NCI-H524 (cell line): ENCODE data around the gene SOBP.

Experiments
- DNase-seq, 2 experiments: peaks; one replicate each; lab custom pipeline; 2025; lab: John Stamatoyannopoulos, UW

The SOBP gene

DNA sequence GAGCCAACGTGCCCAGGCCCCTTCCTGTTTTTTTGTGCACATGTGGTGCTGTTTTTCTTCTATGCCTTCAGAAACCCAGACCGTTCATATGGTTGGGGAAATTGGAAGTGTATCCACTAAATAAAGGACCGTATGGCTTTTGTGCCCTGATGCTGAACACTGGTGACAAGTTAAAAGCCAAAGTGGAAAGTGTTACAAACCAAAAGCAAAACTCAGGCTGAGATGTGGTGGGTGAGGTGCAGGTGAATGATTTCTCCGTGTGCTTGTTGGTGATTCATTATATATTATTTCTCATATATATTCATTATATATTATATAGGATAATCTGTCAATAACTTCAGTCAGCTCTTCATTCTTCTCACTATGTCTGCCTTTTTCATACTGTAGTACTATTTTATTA, 148.6 kb downstream of the SOBP start:
- DNase-seq, result no peak

DNA sequence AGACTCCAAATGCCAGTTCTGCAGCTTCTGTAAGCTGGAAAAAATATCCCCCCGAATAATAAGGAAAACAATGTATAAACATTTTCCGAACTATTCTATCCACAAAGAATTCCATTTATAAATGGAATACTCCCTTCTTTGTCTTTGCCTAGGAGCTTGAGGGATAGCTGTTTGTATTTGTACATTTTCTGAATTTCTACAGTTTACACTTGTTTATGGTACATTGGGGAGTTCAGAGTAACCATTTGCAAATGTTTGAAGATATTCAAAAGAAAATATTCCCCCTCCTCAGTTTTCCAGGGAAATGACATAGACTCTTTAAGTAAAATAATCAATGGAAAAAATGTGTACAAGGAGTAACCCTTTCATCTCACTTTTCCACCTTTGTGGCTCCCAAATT, 149.6 kb downstream of the SOBP start:
- no peak for DNase-seq

DNA sequence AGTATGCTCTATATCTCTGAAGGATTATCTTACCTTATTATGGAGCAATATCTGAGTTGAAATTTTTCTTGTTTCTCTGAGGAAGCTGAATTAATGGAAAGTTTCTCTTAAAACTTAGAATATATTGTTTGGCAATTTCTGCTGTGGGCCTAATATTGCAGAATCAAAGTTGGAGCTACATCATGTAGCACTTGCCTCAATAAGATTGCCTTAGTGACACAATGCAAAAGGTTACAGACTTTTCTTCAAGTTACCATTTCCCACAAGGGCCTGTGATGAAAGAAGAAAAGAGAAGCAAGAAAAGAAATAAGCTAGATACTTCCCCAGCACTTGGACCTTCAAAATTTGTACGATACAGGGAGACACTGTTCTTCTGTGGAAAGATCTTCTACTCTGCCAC, 151.2 kb downstream of the SOBP start:
- DNase-seq, result no peak

DNA sequence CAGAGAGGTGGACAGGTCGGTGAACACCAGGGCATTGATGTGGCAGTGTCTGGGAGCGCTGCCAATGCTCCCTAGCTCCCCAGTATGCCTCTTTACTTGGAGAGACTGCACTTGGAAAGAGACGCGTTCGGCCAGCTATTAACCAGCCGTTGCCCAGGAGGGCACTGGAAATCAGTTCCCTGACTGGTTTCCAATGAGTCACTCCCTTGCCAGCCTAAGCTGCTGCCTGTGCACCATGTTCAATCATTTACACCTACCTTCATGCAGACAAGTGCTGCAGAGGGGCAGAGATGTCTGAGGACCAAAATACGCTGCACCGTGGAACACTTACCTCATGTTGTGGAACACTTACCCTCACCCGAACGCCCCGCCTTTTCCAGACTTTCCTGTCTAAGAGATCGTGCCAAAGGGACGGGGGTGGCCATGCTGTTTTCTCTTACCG, 151.6 kb downstream of the SOBP start:
- no peak for DNase-seq

DNA sequence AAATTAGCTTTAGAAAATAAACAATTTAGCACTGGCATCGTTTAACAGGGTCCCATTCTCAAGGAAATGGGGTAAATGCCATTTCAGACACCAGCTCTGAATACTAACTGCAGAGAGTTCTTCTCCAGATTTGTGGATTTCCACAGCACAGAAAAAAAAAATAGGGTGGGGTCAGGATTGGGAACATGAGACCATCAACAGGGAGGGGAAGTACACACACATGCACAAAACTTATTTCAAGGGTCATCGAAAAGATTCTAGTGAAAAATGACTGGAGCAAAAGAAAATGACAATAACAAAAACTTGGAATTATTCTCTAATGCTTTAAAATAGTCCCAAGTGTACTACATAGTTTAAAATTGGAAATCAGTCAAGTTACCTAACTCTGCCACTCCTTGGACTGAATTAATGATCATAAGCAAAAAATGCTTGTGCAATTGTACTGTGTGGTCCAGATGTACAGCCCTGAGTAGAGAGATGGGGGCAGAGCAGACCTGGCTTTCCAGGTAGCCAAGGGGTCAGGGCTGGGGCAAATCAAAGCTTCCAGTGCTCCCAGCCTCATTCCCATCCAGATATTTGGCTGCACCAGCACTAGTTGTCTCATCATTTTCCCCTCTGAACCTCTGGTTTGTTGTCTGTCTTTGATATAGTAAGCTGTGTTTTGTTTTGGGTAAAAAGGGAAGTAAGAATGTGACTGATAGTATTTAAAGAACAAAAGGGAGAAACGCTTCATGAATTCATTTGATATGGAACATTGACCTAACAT, 152.4 kb downstream of the SOBP start:
- no peak for DNase-seq

DNA sequence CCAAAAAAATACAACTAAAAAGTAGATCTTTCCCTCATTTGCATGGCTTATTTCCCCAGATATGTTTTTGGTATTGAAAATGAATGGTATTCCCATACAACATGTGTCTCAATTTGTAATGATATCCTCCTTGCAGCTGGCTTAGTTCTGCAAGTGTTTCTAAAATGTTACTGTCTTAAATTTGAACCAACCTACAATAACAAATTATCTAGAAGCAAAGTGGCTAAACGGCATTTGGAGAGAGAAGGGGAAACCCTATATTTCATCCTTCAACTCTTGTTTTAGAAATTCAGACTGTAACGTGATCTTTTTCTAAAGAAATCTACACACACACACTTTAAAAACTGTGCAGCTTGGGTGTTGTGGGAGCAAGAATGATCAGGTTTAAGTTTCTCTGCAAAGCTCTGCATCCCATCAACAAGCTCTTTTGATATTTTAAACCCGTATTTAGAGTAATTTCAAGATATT, 153.0 kb downstream of the SOBP start:
- no peak for DNase-seq

DNA sequence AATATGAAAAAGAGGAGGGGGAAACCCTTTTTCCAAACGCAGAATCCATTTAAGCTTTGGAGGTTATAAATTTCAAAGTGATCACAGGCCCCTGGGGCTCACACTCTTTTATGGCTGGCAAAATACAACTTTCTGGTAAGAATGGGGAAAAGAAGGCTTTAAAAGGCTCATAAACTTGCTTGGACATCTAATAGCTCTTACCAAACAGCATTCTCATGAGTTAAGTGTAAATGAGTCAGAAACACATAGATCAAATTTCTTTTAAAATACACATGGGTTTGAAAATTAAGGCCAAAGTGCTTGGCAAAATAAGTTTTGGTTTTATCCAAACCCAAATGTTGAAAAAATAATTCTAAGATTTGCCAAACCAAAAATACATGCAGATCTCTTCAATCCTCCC, 154.6 kb downstream of the SOBP start:
- DNase-seq, result no peak

DNA sequence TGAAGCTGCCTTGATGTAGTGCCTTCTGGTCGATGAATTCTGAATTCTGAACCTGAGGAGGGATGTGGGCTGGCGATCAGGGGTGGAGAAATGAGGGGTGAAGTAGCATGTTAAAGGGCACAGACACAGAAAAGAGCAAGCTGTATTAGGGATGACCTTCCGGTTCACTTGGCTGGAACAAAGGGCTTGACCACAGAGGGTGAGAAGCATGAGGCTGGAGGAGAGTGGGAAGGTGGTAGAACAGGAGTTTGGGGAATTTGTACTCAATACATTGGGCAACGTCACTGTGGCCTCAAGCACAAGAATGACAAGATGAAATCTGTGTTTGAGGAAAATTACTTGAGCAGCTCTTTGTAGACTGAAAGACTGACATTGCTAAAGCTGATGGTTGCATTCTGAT, 155.8 kb downstream of the SOBP start:
- no peak for DNase-seq

DNA sequence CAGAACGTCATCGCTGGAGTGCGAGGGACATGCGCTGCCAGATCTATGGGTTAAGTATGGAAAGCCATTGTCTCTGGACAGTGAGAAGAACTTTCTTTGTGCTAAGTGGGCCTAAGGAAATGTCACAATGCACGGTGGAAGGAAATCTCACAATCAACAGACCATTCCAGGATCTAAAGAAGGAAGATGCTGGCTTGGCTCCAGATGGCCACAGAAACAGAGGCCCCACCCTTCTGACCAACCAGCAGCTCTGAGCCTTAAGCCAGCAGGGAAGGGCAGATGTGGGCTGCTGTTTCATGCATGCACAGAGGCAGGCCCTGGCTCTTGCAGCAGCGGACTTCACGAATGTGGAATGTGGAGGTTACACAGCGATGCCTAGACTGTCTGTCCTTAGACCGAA, 156.3 kb downstream of the SOBP start:
- DNase-seq, result no peak

DNA sequence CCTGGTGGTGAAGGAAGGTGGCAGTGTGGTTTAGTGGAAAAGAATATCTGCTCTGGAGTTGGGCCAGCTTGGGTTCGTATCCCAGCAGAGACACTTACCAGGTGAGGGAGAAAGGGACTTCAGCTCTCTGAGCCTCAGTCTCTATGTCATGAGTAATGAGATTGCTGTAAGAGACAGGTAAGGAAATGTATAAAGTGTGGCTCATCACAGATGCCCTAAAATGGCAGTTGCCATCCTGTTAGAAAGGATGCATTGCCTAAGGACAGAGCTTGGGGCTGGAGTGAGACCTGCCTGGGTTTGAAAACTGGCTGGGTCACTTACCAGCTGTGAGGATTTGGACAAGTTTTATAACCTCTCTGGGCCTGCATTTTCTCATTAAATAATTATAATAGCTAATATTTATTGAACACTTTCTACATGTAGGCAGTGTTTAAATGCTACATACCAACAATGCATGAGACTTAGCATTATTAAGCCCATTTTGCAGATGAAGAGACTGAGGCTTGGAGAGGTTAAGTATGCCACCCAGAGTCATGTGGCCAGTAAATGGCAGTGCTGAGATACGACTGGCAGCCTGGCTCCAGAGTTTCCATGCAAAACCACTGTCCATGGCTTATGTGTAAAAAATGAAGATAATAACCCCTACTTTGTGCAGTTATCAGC, 157.0 kb downstream of the SOBP start:
- no peak for DNase-seq

DNA sequence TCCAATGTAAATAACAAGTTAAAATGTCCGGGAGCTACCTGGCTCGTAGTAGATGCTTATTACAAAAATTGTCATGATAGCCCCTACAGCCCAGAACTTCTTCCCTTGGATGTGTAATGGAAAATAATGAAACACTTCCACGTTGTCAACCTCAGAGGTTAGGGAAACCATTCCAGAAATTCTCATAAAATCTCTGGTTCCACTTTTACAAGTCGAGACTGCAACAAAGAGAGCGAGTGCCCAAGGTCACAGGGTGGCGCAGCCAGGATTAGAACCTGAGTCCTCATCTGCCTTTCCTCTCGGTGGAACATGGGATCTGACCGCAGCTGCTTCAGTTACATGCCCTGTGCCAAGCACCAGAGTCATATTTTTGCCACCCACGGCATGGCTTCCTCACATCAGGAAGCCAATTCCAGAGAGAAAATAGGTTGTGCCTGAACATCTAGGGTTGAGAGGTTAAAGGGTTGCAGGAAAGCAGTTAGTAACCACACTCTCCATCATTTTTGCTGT, 157.6 kb downstream of the SOBP start:
- no peak for DNase-seq

DNA sequence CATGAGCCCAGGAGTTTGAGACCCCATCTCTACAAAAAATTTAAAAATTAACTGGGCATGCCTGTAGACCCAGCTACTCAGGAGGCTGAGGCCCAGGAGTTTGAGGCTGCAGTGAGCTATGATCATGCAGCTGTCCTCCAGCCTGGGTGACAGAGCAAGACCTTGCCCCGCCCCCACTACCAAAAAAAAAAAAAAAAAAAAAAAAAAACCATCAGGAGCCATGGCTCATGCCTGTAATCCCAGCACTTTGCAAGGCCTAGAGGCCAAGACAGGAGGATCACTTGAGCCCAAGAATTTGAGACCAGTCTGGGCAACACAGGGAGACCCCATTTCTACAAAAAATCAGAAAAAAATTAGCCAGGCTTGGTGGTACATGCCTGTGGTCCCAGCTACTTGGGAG, 159.1 kb downstream of the SOBP start:
- DNase-seq, result no peak

DNA sequence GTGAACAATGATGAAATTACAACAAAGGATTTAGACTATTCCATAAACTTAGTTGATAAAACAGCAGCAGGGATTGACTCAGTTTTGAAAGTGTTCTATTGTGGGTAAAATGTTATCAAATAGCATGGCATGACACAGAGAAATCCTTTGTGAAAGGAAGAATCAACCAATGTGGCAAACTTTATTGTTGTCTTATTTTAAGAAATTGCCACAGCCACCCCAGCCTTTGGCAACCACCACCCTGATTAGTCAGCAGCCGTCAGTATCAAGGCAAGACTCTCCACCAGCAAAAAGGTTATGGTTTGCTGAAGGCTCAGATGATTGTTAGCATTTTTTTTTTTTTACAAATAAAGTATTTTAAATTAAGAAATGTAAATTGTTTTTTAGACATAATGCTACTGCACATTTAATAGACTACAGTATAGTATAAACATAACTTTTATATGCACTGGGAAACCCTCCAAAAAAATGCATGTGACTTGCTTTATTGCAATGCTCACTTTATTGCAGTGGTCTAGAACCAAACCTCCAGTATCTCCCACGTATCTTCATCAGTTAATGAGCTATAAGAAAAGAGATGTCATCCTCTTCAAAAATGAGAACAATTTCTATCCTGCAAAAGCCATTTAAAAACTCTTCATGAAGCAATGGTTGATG, 162.7 kb downstream of the SOBP start:
- DNase-seq, result no peak

DNA sequence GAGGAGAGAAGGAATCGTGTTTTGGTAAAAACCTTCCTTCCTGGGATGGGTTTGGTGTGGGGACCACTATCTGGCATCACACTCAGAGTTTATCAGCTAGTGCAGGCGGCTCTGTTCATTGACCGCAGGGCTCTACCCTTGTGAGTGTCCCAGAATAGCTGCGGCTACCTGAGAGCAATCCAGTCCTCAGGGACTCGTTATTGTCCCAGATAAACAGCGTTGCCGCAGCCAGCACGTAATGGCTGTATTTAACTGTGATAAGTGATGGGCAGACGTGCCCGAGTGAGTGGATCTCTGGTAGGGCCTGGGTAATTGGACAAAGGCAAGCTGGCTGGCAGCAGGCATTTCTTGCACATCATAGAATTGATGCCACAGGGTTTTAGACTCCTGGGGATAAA, 163.3 kb downstream of the SOBP start:
- no peak for DNase-seq

DNA sequence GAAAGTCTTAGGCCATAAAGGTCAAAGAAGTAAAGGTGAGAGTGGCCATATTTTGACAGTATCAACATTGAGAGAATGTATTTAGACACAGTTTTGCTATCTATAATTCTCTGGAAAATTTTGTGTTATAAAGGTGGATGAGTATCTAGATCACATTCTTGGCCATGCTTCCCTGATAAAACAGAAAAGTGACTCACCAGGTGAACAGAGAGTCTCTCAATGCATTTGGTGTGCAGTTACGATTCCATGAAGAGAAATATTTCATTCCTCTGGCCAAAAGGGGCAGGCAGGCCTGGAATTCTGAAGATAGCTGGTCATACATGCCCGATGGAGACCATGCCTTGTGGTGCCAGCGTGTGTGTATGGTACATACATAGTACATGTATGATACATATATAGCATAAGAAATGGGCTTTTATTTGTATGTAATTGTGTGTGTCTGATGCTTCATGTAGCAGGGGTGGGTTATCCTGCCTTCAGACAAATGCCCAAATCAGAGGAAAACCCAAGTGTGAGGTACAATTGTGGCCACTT, 164.0 kb downstream of the SOBP start:
- no peak for DNase-seq

DNA sequence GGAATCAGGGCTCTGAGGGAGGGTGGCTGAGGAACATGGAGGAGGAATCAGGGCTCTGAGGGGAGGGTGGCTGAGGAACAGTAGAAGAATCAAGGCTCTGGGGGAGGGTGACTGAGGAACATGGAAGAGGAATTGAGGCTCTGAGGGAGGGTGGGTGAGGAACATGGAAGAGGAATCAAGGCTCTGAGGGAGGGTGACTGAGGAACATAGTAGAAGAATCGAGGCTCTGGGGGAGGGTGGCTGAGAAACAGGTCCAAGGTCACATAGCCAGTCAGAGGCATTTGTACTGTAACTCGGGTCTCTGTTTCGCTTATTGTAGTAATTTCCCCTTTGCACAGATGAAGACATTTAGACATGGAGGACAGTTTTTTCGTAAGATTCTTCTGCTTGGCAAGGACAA, 164.8 kb downstream of the SOBP start:
- DNase-seq, result no peak

DNA sequence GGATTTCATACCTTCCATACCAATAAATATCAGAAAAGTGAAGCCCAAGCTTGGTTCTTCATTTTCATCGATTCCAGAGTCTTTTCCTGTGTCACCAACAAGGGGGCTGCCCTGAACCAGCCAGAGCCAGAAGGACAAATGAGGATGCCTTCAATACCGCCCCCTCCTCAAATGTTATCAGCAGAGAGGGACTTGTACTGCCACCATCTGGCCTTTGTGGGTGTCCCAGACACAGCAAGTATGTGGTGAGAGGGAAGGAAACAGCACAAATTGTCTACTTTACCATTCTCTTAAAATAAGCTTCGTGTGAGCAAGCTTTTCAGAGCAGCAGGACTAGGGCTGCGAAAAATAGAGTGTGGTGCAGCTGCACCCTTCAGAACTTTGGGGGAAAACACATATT, 165.3 kb downstream of the SOBP start:
- peak; percentile 17 to 49 for DNase-seq

DNA sequence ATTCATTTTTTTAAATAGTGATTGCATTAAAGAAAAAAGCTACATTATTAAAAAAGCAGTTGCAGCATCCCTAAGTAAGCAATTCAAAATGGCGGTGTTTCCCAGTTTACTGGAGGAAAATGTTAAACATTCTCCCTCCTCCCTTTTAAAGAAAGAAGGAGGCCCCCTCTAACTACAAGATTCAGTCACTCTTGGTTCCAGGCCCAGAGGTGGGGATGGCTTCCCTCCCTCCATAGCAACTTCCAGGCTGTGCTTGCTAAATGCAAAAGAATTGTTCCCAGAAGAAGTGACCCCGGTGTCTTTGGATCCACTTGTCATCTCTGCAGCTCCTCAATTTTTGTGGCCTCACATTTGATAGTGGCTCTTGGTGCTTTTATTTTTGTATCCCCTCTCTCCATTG, 165.9 kb downstream of the SOBP start:
- DNase-seq, result no peak

DNA sequence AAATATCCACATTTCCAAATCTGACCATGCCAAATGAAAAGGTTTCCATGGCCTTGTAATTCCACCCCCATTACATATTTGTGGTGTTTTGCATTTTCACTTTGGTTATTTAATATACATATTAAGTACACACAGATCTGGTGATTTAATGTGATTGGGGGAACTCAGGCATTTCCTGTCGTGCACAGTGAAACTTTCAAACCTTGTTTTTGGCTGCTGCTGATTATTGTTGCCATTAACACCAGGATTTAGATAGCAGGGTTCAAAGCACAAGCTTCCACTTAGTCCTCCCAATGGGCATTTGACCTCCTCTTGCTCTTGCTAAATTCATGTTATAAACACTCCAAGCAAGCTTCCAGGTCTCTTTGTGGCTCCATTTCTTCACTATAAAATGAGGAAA, 166.5 kb downstream of the SOBP start:
- DNase-seq, result no peak

DNA sequence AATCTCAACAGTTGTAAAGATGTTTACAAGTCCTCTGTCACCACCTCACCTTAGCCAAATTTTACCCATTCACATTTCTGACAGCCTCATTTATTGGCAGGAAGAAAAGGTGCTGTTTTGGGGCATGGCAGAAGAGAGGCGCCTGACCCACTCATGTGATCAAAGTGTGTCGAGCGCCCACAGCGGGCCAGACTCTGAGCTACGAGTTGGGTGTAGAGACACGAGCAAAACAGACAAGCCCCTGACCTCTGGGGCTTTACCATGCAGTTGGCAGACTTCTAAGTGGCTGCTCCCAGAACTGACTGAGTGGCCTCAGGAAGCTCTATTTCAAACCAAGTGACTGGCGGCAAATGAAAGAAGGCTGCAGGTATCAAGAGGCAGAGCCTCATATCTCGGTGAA, 167.0 kb downstream of the SOBP start:
- no peak for DNase-seq

DNA sequence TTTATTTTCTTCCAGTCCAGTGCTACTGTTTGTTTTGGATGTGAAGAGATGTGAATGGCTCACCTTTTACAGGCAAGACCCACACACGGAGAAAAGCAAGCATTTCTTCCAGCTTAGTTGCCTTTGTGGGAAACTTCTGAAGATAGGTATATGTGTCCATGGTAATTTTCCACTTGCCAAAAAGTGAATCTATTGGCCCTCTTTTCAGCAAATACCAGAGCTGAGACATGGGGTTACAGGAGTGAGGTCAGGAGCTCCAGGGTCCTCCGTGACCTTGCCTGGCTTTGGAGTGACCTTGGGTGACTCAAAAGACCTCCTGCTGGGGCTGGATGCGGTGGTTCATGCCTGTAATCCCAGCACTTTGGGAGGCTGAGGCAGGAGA, 167.4 kb downstream of the SOBP start:
- DNase-seq, result no peak

DNA sequence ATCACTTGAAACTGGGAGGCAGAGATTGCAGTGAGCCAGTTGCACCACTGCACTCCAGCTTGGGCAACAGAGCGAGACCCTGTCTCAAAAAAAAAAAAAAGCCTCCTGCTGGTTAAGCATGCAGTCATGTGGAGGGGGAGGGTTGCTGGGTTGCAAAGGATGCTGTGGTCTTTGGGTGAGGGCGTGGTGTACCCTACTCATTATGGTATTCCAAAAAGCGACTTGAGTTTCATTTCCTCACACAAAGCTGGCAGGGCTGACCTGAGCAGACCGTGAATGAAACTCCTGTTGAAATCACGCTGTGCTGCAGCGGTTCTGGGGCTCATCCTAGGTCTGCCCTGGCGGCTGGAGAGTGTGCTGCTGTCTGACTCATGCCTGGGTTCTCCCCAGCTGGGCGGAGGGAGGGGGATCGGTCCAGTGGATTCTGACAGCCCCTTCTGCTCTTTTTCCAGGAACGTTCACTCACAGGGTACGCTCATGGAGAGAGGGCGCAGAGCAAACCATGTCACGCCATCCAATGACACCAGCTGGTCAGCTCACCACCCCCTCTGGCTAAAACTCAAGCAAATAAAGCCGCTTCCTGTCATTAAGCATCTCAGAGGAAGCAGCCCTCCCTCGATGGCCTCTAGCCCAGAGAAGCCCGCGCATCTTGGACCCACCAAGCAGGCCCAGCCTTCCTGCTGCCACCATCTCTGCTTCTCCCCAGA, 168.0 kb downstream of the SOBP start:
- DNase-seq, result no peak
